ENCODE measurements around the gene OPRD1. TPM values are rescaled to one million over a fixed set of nuclear protein-coding genes. Genes with fewer than 3 reads are reported as not detected.

OPRD1 gene
- polyA plus RNA-seq, 3 donors = 0.01 TPM; not detected in 2

DNA sequence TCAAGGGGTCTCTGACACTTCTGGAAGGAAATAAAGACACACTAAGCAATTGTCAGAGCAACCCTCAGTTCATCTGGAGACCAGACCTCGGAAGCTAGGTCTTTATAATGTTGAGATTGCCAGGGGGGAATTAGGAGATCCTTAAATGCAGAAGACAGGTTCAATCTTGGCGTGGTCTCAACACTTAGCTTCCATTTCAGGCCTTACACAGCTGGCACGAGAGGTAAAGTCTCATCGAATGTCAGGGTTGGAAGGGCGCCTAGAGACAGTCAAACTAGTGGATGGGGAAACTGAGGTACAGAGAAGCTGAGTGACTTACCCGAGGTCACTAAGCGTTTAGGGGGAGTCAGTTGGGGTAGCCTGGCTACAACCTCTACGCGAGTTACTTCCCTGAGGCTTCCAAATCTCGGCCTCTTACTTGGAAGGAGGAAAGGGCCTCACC lies 101.8 kb downstream of the OPRD1 start:
- peaks cover 8 to 21% of the 10 kb centered on the region in 2 donors for H3K36me3 Mint-ChIP-seq
- 32% methylated on average over 9 of the region's 10 CpGs for WGBS (ENCODE audit: insufficient coverage)
- Histone ChIP-seq H2AFZ (ENCODE audit: insufficient read depth, low read depth, low read length, poor library complexity, severe bottlenecking) (peak overlapping the region; percentile 76), H3K27me3 (ENCODE audit: control insufficient read depth in 2 of 2, insufficient read depth in 2 of 2, low read length in 2 of 2) (no peaks in the 10 kb centered on the region), H3K4me3 (replicated peaks in 1 of 3; ENCODE audit: low read depth in 2 of 3, low read length in 3 of 3) (peak overlapping the region; percentile 45 to 84 (median 51)), H3K9me3 (replicated peaks in 1 of 2; ENCODE audit: control insufficient read depth in 1 of 2, insufficient read depth in 1 of 2, low read length in 2 of 2) (no peaks in the 10 kb centered on the region), H3K79me2 (ENCODE audit: insufficient read depth, low read length) (peaks cover 53% of the 10 kb centered on the region), H3K27ac (ENCODE audit: low read depth in 1 of 2, low read length in 2 of 2) (peak overlapping the region; percentile 6 to 63), H4K20me1 (ENCODE audit: insufficient read depth, low read length) (peaks cover 41% of the 10 kb centered on the region), H3K9ac (ENCODE audit: insufficient read depth, low read length, poor library complexity, severe bottlenecking) (peak overlapping the region; percentile 49), H3K4me2 (replicated peaks; ENCODE audit: extremely low read depth, low read length, poor library complexity, severe bottlenecking) (peak overlapping the region; percentile 95), H3K36me3 (replicated peaks in 1 of 2; ENCODE audit: control insufficient read depth in 1 of 2, insufficient read depth in 2 of 2, low read length in 2 of 2) (no peaks in the 10 kb centered on the region), H3K4me1 (ENCODE audit: control insufficient read depth in 1 of 2, insufficient read depth in 2 of 2, low read length in 2 of 2) (peaks cover 13 to 22% of the 10 kb centered on the region in 2 donors)
- peak overlapping the region; percentile 85 to 95 for H3K4me3 Mint-ChIP-seq
- peaks cover 2 to 8% (median 3%) of the 10 kb centered on the region in 3 donors for H3K27me3 Mint-ChIP-seq (ENCODE audit: low read depth in 3 of 3)
- DNase-seq = no peak
- TF ChIP-seq, protein P1, sequence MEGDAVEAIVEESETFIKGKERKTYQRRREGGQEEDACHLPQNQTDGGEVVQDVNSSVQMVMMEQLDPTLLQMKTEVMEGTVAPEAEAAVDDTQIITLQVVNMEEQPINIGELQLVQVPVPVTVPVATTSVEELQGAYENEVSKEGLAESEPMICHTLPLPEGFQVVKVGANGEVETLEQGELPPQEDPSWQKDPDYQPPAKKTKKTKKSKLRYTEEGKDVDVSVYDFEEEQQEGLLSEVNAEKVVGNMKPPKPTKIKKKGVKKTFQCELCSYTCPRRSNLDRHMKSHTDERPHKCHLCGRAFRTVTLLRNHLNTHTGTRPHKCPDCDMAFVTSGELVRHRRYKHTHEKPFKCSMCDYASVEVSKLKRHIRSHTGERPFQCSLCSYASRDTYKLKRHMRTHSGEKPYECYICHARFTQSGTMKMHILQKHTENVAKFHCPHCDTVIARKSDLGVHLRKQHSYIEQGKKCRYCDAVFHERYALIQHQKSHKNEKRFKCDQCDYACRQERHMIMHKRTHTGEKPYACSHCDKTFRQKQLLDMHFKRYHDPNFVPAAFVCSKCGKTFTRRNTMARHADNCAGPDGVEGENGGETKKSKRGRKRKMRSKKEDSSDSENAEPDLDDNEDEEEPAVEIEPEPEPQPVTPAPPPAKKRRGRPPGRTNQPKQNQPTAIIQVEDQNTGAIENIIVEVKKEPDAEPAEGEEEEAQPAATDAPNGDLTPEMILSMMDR (IDR thresholded peaks at IDR 0.05) = no peak
- peaks cover 26% of the 10 kb centered on the region for H3K4me1 Mint-ChIP-seq
- intact Hi-C loops (cut with micrococcal nuclease) = loop anchor here in 1 of 2 donors (1.0 kb wide), 1 partner anchor 29 kb away; no protein-coding TSS in a partner anchor
- H3K27ac Mint-ChIP-seq = peak overlapping the region; percentile 73 to 94 (median 83)
- H3K9me3 Mint-ChIP-seq = no peaks in the 10 kb centered on the region

DNA sequence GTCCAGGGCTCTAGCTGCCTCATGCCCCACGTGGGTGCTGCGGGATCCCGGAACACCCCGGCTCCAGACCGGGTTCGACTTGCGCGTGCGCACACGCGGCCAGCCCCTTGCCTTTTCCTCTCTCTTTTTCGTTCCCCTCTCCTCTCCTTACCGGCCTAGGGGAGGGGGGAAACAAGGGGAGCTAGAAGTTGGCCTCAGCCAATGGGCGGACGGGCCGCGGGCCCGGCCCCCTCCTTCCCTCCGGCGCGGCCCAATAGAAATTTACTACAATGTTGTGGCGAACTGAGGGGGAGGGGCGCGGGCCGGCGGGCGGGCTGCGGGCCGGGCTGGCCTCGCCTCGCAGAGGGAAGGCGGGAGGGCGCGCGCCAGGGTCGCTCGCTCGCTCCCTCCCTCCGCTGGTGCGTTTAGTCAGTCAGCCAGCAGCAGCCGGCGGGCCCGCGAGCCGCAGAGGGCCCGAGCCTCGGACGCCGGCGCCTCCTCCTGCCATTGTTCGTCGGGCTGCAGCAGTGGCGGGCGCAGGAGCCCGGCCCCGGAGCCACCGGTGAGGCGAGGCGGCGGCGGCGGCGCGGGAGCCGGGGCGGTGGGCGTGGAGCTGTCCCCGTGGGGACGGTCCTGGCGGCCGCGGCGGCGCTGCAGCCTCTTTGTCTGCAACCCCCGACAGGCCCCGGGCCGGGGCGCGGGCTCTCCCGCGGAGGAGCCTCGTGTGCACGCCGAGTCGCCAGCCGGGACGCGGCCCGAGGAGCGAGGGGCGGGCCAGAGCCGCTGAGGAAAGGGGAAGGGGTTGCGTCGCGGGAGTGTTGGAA lies 102.5 kb downstream of the OPRD1 start, which contains the start of gene EPB41:
EPB41 (plus strand) TSS at position 342 of the 803 bp plus-strand sequence. CDS start 72,869 bp downstream, outside the sequence.
- H3K36me3 Mint-ChIP-seq = peaks cover 8 to 21% of the 10 kb centered on the region in 2 donors
- peaks cover 26% of the 10 kb centered on the region for H3K4me1 Mint-ChIP-seq
- peak within 1 kb of the TSS; percentile 51 to 84 (median 72) for H3K4me3 ChIP-seq (replicated peaks in 1 of 3; ENCODE audit: low read depth in 2 of 3, low read length in 3 of 3)
- H3K27ac Mint-ChIP-seq = peak within 1 kb of the TSS; percentile 73 to 94 (median 83)
- TF ChIP-seq, protein P1 (IDR thresholded peaks at IDR 0.05) = no peak
- H3K9me3 ChIP-seq (replicated peaks in 1 of 2; ENCODE audit: control insufficient read depth in 1 of 2, insufficient read depth in 1 of 2, low read length in 2 of 2) = no peaks in the 10 kb centered on the region
- H3K4me3 Mint-ChIP-seq = peak within 1 kb of the TSS; percentile 98
- H3K27ac ChIP-seq (ENCODE audit: low read depth in 1 of 2, low read length in 2 of 2) = peak within 1 kb of the TSS; percentile 6 to 63
- H3K27me3 ChIP-seq (ENCODE audit: control insufficient read depth in 2 of 2, insufficient read depth in 2 of 2, low read length in 2 of 2) = no peaks in the 10 kb centered on the region
- H2AFZ ChIP-seq (ENCODE audit: insufficient read depth, low read depth, low read length, poor library complexity, severe bottlenecking) = peak within 1 kb of the TSS; percentile 76
- WGBS (ENCODE audit: insufficient coverage) = under 1% methylated on average over 79 of the region's 95 CpGs
- H3K27me3 Mint-ChIP-seq (ENCODE audit: low read depth in 3 of 3) = peaks cover 2 to 8% (median 3%) of the 10 kb centered on the region in 3 donors
- H3K4me2 ChIP-seq (replicated peaks; ENCODE audit: extremely low read depth, low read length, poor library complexity, severe bottlenecking) = peak within 1 kb of the TSS; percentile 95
- peak within 1 kb of the TSS; percentile 49 for H3K9ac ChIP-seq (ENCODE audit: insufficient read depth, low read length, poor library complexity, severe bottlenecking)
- H3K36me3 ChIP-seq (replicated peaks in 1 of 2; ENCODE audit: control insufficient read depth in 1 of 2, insufficient read depth in 2 of 2, low read length in 2 of 2) = no peaks in the 10 kb centered on the region
- intact Hi-C loops (cut with micrococcal nuclease) = loop anchor here (1.0 to 5.0 kb wide), 2 partner anchors 29 to 32 kb away; no protein-coding TSS in a partner anchor
- peaks cover 47% of the 10 kb centered on the region for H4K20me1 ChIP-seq (ENCODE audit: insufficient read depth, low read length)
- peaks cover 13 to 22% of the 10 kb centered on the region in 2 donors for H3K4me1 ChIP-seq (ENCODE audit: control insufficient read depth in 1 of 2, insufficient read depth in 2 of 2, low read length in 2 of 2)
- peak; percentile 84 to 89 (median 87) for DNase-seq
- H3K9me3 Mint-ChIP-seq = no peaks in the 10 kb centered on the region
- peaks cover 59% of the 10 kb centered on the region for H3K79me2 ChIP-seq (ENCODE audit: insufficient read depth, low read length)

Measured in CD14-positive monocyte (primary cell).